ENCODE results near the gene XK. TPM values are rescaled to one million over a fixed set of nuclear protein-coding genes. Genes with fewer than 3 reads are reported as not detected.
A peak's percentile ranks its signal among the peaks of the same experiment; 100 is the strongest.
"Not testable (repeated sequence)": the region's sequence is repeated elsewhere in the genome, so short reads cannot be mapped to it uniquely, and the experiment has no call there.

Gene XK, protein sequence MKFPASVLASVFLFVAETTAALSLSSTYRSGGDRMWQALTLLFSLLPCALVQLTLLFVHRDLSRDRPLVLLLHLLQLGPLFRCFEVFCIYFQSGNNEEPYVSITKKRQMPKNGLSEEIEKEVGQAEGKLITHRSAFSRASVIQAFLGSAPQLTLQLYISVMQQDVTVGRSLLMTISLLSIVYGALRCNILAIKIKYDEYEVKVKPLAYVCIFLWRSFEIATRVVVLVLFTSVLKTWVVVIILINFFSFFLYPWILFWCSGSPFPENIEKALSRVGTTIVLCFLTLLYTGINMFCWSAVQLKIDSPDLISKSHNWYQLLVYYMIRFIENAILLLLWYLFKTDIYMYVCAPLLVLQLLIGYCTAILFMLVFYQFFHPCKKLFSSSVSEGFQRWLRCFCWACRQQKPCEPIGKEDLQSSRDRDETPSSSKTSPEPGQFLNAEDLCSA
- 0.47 and 0.88 TPM in 2 replicates for total RNA-seq
- 0.10 TPM for polyA plus RNA-seq (2012)

DNA sequence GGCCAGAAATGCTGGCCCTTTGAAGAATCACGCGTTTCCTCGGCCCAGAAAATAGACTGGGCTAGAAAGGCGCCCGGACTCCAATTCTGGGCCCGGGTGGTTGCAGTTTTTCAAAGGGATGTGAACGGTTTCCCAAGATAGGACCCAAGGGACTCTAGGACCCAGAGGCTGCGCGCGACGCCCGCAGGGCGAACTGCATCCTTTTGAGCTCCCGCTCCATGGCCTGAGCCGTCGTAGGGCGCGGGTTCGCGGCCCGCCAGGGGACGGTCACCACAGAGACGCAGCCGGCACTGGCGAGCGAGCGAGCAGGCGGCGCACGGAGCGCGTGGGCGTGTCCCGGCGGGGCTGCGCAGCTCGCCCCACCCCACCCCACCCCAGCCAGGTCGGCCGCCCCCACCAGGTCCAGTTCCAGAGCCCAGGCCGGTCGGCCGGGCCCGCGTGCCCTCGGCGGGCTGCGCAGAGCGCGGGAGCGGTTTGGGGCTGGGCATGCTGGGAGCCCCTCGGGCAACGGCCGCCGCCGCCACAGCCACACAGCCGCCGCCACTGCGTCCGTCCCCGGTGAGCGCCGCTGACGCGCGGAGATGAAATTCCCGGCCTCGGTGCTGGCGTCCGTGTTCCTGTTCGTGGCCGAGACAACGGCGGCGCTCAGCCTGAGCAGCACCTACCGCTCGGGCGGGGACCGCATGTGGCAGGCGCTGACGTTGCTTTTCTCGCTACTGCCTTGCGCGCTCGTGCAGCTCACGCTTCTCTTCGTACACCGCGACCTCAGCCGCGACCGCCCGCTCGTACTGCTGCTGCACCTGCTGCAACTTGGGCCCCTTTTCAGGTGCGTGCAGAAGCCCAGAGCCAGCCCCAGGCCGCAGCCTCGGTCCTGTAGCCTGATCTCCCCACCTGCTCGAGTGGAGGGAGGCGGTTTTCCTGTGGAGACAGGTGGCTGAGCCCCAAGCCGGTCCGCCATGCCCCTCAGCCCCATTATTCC, at the start of gene XK:
XK (plus strand) TSS at position 411 of the 979 bp plus-strand sequence; CDS start at position 582, 171 bp downstream.
- DNase-seq (ENCODE audit: low read depth): peak; percentile 54

DNA sequence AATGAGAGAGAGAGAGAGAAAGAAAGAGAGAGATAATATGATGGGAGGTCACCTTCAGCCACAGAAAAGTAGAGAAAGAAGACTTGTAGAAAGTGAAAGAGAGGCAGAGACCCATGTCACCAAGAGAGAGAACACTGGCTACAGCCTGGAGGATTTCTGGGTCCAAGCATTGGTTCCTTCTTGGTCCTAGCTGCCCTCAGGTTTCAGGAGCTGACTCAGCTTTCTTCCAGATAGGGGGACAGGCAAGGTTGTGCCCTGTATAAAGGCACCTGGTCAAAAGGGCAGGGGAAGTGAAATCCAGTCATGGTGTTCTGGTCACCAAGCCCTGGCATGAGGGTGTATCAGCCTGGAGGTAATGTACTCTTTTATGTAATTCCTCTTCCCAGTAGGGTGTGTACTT, 47.5 kb upstream of the XK start:
- DNase-seq (ENCODE audit: low read depth): no peak

DNA sequence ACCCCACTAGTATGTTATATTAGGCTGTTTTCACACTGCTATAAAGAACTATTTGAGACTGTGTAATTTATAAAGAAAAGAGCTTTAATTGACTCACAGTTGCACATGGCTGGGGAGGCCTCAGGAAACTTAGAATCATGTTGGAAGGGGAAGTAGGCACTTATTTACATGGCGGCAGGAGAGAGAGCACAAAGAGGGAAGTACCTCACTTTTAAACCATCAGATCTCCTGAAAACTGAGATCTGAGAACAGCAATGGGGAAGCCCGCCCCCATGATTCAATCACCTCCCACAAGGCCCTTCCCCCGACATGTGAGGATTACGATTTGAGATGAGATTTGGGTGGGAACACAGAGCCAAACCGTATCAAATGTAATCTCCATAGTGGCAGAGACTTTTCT, 45.4 kb upstream of the XK start:
- no peak for DNase-seq (ENCODE audit: low read depth)

DNA sequence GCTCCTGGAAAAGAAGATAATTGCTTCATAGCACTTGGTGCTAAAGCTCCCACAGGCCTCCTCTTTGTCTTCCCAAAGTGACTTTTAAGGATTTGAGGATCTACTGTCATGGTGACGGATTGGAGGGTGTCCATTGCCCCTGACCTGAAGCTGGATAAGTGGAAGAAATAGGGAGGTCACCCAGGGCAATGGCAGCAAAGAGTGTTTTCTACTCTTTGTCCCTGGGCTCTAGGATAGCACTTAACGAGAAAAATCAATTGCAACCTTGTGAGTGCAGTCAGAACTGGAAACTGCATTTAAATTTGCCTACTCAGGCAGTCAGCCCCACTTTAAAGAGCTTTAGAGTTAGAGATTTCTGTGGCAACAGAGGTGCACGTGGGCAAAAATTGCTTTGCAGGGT, 43.7 kb upstream of the XK start:
- DNase-seq (ENCODE audit: low read depth): no peak

DNA sequence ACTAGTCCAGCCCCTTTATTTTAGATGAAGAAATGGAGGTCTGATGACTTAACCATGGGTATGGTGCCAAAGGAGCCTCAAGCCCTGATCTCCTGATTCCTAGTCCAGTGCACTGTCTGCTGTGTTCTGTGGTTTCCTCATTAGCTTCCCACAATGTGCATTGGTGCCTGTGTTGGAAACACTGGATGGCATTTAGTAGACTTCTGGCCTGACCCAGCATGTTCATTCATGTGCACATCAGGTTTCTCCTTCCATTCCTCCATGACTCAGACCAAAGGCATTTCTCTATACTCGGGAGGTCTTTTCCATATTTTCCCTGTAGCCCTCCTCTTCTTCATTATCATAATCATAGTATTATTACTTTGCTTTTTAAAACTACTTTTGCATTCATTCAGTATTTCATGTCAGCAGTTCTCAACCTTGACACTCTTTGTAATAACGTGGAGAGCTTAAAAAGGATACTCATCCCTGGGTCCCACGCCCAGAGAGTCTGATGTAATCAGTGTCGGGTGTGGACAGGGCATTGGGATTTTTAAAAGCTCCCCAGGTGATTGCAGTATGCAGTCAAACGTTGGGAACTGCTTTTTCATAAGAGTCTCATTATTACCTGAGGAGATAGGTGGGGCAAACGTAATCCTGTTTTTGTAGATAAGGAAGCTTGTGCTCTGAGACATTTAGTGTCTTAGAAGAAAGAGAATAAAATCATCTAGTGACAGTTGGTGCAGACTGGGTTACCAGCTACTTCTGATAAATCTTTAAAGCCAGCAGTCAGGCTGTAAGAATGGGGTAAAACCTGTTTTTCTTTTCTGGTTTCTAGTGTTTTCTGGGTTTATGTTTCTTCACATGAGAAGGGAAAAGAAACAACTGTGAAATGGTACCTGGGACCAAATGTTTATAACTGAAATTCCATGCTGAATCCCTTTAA, 40.9 kb upstream of the XK start:
- DNase-seq (ENCODE audit: low read depth): no peak

DNA sequence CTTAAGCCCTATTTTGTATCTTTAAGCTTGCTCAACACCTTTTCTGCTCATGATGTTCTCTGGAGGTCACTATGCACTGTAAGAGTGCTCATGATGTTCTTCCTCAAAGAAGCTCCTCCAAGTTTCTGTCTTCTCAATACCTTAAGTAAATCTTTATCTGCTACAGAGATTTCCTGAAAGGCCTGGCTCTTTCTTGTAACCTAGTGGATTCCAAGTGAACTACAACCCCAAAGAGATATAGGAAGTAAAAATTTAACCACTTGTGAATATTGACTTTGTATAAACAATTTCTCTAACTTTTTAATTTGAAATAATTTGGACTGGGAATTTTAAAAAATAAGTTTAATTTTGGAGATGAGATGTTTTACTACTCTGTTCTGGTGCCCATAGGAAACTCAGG, 39.3 kb upstream of the XK start:
- no peak for DNase-seq (ENCODE audit: low read depth)

DNA sequence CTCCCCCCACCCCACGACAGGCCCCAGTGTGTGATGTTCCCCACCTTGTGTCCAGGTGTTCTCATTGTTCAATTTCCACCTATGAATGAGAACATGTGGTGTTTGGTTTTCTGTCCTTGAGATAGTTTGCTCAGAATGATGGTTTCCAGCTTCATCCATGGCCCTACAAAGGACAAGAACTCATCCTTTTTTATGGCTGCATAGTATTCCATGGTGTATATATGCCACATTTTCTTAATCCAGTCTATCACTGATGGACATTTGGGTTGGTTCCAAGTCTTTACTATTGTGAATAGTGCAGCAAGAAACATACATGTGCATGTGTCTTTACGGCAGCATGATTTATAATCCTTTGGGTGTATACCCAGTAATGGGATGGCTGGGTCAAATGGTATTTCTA, 34.7 kb upstream of the XK start:
- not testable (repeated sequence) for DNase-seq (ENCODE audit: low read depth)

DNA sequence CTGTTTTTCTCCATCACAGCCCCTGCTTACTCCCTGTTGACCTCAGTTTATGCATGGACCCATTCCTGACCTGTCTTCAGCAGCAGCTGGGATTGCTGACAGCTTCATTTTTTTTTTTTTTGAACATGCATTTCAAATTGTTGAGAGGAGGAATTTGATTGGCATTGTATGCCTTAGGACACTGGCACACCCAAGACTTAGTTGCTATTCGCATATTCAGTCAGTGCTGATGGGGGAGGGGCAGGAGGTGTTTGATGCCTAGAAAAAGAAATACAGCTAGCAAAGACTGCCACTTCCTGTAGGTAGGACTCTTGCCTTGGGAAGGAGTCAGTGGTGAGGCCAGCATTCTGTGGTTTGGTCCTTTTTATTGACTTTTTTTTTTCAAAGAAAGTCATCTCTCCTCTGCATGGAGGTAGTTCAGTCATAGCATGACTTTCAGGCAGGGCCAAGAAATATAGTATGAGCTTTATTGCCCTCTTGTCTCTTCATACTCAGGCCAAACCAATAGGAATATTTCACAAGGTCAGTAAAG, 33.6 kb upstream of the XK start:
- DNase-seq (ENCODE audit: low read depth): no peak

DNA sequence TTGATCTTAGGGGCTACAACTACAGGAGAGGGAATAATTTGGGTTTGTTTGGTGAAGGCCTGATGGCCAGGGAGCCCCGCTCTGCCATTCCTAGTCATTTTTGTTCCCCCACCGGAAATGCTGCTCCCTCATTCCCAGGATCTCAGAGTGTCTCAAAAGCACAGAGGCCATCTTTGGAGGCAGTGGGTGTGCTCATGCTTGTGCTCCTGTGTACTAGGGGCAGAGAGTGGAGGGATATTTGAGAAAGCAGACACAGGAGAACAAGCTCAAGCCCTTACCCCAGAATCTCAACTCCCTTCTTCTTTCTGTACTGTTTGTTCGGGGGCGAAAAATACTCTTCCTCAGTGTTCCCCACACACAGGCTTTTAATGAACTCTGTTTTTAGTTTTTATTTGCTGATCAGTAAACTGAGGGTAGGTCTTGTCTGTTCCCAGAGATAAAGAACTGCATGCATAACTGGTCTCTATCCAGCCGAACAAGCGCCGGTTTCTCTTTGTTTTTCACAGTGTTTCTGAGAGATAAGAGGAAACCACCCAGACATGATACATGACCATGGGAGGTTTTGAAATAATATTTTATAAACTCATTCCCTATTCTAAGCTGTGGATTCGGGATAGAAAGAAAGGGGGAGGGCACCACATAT, 32.9 kb upstream of the XK start:
- DNase-seq (ENCODE audit: low read depth): no peak

DNA sequence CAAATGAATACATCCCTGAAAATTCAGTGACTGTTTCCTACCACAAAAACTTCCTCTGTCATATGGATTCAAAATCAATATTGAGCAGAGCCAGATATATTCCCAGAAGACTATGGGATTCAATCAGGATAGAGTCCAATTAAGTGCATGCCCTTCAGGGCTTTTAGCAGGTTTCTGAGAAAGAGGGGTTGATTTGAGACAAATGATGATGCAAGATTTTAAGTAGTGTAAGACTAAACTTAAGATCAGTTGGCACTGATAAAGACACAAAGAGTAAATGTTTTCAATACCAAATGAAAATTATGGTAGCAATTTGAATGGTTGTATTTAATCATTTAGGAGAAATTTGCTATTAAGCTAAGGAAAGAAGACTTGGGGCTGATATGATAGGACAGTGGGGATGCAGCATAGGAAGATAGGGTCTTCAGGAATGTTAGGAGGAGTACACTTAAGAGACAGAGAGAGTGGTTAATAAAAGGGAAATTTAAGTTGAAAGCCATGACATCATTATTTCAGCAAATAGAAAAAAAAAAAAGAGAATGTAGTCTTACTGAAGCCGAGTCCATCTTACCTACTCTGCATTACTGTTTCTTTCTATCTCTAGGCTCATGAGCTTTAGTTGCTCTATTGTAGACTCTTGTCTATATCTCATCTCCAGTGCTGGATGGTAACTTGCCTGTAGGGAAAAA, 32.0 kb upstream of the XK start:
- DNase-seq (ENCODE audit: low read depth): no peak

DNA sequence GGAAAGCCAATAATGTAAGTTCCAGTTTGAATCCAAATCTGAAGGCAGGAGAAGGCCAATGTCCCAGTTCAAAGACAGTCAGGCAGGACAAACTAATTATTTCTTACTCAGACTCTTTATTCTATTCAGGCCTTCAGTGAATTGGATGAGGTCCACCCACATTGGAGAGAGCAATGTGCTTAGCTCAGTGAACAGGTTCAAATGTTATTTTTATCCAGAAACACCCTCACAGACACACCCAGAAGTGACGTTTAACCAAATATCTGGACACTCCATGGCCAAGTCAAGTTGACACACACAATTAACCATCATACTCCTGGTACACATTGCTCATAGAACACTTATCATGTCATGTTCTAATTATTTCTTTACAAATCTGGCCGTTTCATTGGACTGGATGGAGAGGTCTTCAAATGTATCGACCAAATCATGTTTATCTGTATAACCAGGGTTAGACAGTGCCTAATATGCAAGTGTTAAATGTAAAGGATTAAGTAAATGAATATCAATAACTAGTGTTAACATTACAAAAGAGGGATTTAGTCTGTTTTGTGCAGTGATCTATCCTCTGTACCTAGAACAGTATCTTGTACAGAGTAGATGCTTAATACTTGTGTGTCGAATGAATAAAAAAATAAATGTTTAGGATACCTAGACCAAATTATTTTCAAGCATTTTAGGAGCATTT, 27.1 kb upstream of the XK start:
- DNase-seq (ENCODE audit: low read depth): peak; percentile 68

DNA sequence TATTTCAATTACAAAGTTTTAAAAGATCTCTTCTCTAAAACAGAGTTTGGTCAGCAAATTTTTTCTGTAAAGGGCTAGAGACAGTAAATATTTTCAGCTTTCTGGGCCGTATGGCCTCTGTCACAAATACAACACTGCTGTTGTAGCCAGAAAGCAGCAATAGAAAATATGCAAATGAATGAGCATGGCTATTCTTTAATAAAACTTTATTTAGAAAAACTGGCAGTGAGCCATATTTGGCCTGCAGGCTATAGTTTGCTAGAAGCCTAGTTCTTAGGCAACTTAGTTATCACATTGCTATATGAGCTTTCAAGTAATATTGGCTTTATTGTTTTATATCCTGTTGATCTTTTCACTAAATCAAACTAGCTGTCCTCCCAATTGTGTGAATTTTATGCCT, 26.5 kb upstream of the XK start:
- no peak for DNase-seq (ENCODE audit: low read depth)

DNA sequence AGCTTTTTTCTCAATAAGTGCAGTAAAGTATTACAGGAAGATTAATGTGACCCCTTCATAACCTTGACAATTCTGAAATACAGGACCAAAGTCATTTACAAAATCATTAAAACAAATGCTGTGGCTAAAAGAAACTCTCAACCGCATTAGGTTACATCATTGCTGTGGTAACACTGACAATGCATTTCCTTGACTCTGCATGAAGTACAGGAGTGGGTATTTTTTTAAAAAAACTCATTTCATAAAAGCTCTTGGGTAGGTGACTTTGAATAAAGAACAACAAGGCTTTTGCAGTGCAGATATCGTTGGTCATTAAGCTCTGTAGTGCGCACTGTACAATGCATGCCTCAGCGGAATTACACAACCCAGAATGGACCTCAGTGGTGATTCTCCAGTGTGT, 23.4 kb upstream of the XK start:
- DNase-seq (ENCODE audit: low read depth): no peak

DNA sequence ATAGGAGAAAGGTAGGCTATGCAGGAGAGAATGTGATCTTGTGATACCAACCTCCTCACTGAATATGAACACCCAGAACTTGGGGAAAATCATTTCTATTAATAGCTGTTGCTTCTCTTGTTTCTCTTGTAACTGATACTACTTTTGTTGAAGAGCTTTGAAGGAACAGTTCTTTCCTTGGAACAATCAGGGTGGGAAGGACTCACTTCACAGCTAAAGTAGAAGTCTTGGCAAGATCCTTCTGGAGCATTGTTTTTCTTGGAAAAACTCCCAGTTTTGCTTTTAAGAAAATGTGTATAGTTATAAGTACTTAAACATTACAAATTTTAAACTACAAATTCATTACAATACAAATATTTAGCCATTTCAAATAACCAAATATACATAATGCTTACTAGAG, 19.1 kb upstream of the XK start:
- DNase-seq (ENCODE audit: low read depth): peak; percentile 23

DNA sequence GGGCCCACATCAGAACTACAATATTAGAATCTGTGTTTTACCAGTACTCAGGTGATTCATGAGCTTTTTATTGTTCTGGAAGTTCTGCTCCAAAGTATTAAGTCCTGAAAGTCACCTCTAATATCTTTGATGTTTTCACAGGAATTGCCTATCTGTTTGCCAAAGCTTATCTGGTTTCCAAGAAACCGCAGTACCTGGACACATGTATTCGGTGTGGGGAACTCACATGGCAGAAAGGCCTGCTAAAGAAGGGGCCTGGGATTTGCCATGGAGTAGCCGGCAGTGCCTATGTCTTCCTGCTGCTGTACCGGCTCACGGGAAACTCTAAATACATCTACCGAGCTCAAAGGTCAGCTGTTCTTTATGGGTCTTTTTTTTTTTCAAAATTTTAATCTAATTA, 18.4 kb upstream of the XK start:
- DNase-seq (ENCODE audit: low read depth): no peak

DNA sequence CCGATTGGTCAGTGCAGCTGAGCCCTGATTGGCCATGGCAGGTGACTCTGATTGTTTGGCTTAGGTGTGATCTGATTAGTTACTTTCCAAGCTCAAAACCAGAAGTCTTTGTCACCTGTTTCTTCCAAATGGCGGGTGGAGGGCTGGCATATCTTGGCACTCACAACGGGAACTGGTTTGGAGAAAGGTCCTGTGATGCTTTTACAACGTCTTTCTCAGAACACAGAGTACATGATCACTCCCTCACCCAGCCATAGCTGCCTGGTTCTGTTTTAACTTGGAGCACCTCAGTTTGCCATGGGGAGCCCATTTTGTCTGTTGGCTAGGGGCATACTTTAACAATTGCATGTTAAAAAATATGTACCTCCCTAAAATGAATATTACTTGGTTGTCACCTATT, 13.0 kb upstream of the XK start:
- no peak for DNase-seq (ENCODE audit: low read depth)

DNA sequence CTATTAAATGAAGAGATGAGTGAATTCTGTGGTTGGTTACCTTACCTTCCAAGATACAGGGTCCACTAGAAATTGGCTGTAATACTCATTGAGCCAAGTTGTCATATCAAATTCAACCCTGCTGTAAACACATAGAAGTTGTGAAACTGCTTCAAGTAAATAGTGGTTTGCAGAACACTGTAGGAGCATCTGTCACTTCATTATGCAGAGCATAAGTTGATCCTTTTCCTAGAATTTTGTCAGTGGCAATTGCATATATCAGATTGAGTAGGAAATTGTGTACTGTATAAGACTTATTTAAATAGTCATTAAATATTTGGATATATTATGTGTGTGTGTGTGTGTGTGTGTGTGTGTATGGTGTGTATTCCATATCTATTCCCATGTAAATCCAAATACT, 8.8 kb upstream of the XK start:
- no peak for DNase-seq (ENCODE audit: low read depth)

DNA sequence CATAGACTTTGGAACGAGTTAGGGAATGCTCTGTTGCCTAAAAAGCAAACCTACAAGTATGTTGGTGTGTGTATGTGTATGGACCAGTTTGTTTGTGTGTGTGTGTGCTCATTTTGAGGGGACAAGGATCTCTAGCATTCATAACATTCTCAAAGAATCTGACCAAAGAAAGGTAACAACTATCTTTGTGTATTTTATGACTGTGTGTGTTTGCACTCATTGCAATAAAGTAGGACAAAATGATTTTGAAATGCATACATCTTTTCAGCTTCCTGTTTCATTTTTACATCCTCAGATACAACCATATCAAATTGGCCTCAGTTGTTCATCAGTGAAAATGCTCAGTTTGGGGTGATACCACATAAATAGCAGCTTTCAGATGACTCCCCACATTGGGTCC, 8.3 kb upstream of the XK start:
- no peak for DNase-seq (ENCODE audit: low read depth)

DNA sequence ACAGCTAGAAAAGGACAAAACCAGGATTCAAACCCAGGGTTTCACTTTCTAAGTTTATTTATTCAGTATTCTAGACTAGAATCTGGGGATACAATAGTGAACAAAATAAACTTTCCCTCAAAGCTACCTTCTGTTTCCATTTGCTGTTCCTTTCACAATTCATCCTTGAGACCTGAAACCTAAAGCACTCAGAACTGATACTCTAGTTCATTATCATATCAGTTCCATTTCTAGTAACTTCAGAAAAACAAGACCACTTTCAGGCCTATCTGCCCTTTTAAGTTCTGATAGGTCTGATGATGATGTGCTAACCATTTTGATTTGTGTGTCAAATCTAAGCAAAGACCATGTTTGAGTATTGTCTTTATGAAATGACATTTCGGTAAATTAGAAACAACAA, 7.8 kb upstream of the XK start:
- DNase-seq (ENCODE audit: low read depth): no peak
